Endometrial microvascular endothelial cells (primary cell): ENCODE data around the gene IDI2. TPM values are rescaled to one million over a fixed set of nuclear protein-coding genes. Genes with fewer than 3 reads are reported as not detected.

Experiments
- in situ Hi-C: cut with HindIII; loops from 2 replicates; pipeline ENCODE4 v1.10.0; 2017; ENCODE audit warnings: low sequenced_read_pairs, low pct_unique_long_range_greater_than_20kb; ENCODE audit errors: inconsistent ontology term
- total RNA-seq: library from RNA; depleted of rRNA; stranded (reverse); fragments of >200 nt; gene quantifications from one replicate; pipeline ENCODE4 v1.2.3, GENCODE V29; 2015; ENCODE audit errors: inconsistent ontology term

Gene IDI2
- total RNA-seq, 1 donor from 2014 or later, result not detected

DNA sequence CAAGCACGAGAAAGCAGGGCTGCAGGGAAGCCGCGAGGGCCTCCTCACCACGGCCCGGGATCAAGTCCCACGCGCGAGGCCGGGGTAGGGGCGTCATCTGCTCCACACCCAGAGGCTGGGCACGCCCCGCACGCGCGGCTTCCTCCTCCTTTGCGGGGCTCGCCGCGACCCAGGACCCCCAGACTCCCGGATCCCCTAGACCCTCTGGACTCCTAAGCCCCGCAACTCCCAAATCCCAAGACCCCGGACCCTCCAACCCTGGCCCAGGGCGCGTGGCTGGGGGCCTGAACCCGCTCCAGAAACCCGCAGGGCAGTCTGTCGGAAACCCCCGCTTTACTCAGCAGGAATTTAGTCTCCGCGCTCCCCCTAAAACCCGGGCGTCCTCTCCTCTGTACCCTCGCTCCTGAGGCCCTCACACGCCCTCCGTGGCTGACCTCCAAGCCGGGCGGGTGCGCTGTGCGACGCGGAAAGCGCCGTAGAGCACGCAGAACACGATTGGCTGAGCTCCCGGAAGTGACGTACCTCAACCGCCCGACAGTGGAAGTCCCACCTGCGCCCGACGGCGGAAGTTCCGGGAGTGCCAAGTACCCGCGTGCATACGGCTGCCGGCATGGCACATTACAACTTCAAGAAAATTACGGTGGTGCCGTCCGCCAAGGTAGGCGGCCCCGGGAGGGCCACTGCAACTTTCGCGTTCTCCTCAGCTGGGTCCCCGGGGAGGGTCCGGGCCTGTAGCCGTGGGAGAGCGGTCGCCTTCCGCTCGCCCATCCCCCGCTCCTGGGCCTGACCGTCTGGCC, 37.6 kb downstream of the IDI2 start, which contains the start of gene GTPBP4:
Gene GTPBP4, plus strand, starts transcription at position 565 of the 797 bp plus-strand sequence. Its CDS starts 46 bp downstream, at position 611.
- in situ Hi-C loops, result loop anchor here (10.0 kb wide), 1 partner anchor 53 kb away; the partner anchor contains the start of gene LARP4B

- in situ Hi-C loops, result loop anchor here (10.0 kb wide), 1 partner anchor 53 kb away; the partner anchor contains the start of gene LARP4B
Measured at GRCh38 chr10:987620-987869, 38.1 kb downstream of the IDI2 start.

DNA sequence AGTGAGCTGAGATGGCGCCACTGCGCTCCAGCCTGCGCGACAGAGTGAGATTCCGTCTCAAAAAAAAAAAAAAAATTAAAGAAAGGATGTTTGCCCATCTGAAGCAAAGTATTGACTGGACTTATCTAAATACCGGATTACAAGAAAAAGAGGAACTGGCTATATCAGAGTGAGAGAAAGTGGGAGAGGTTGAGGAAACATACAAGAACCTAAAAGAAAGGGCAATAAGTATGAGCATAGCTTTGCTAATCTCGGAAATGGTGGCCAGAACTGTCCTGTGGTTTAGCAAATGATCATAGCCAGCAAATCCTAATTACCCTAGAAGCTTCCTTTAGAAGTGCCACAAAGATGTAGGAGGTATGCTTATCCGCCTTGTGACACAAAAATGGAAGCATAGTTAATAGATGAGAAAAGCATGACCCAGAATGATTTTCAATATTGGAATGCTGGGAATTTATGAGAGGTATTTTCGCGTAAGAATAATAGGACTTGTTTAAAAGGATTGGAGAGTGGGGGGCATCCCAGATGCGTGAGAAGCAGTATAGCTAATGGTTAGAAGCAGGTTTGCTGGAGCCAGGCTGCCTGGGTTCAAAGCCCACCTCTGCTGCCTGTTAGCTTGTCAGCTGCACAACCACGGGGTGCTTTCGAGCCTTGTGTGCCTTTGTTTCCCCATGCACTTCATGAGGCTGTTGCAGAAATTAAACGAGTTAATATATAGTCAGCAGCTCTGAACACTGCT, 38.6 kb downstream of the IDI2 start:
- in situ Hi-C loops, result loop anchor here (10.0 kb wide), 1 partner anchor 52 kb away; the partner anchor contains the start of gene LARP4B

GRCh38 chr10:986137-986825, 39.4 kb downstream of the IDI2 start:
- in situ Hi-C loops, result loop anchor here (10.0 kb wide), 1 partner anchor 51 kb away; the partner anchor contains the start of gene LARP4B

DNA sequence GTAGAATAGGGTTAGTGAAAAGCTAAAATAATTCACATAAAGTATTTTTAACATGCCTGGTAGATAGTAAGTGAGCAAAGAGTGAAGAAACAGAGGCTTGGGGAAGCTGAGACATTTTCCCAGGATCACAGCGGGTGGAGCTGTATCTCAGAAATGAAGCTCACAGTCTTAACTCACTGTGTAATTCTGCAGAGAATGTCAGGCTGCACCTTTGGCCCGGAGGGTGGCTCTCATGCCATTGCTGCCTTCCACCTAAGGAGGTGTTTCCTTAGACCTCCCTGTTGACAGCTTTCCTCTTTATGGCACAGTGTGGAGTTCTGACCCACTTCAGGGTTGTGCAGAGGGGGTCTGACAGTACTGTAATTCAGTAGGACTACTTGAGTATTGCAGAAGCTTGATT, 40.3 kb downstream of the IDI2 start:
- in situ Hi-C loops, result loop anchor here (10.0 kb wide), 1 partner anchor 51 kb away; the partner anchor contains the start of gene LARP4B

GRCh38 chr10:983971-984655, 41.5 kb downstream of the IDI2 start:
- in situ Hi-C loops, result loop anchor here (10.0 kb wide), 1 partner anchor 49 kb away; the partner anchor contains the start of gene LARP4B

DNA sequence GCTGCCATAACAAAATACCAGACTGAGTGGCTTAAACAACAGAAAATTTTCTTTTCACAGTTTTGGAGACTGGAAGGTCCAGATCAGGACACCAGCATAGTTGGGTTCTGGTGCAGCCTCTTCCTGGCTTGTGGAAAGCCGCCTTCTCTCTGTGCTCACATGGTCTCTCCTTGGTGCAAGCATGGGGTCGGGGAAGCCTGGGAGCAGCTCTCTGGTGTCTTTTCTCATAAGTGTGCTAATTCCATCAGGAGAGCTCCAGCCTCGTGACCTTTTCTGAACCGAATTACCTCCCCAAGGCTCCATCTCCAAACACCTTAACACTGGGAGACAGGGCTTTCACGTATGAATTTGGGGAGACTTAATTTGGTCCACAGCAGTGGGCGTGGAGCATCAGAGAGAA, 42.3 kb downstream of the IDI2 start:
- in situ Hi-C loops, result loop anchor here (10.0 kb wide), 1 partner anchor 49 kb away; the partner anchor contains the start of gene LARP4B

DNA sequence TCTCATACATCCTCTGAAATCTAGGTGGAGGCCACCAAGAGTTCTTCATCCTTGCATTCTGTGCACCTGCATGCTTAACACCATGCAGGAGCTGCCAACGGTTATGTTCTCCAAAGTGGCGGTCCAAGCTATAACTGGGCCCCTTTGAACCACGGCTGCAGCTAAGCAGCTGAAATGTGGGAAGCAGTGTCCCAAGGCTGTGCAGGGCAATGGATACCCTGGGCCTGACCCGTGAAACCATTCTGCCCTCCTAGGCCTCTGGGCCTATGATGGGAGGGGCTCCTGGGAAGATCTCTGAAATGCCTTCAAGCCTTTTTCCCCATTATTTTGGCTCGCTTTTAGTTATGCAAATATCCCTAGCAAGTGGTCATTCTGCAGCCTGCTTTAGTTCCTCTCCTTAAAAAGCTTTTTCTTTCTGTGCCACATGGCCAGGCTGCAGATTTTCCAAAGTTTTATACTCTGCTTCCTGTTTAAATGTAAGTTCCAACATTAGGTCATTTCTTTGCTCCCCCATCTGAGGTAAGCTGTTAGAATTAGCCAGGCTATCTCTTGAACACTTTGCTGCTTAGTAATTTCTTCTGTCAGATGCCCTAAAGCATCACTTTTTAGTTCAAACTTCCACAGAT, 45.1 kb downstream of the IDI2 start:
- in situ Hi-C loops, result loop anchor here (10.0 kb wide), 1 partner anchor 46 kb away; the partner anchor contains the start of gene LARP4B

DNA sequence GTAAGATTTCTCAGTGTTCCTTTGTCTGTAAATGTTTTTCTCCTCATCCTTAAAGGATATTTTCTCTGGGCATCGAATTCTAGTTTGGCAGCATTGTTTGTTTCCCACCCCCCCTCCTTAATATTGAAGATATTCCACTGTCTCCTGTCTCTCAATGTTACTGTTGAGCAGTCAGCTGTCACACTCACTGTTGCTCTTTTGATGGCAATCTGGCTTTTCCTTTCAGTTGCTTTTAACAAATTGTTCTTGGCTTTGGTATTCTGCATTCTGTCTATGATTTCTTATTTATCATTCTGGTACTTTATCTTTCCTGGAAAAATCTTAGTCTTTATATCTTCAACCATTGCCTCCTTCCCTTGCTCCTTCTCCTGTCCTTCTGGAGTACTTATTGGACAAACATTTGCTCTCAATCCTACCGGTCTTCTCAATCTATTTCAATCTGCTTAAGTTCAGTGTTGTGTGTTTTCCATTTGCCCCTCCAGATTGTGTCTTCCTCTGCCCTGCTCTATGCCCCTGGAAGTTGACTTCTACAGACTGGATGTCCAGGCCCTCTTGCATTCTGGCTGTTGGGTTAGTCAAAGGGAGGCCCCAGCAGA, 46.7 kb downstream of the IDI2 start:
- in situ Hi-C loops, result no loop called here

GRCh38 chr10:976316-976715, 49.3 kb downstream of the IDI2 start:
- in situ Hi-C loops, result no loop called here

DNA sequence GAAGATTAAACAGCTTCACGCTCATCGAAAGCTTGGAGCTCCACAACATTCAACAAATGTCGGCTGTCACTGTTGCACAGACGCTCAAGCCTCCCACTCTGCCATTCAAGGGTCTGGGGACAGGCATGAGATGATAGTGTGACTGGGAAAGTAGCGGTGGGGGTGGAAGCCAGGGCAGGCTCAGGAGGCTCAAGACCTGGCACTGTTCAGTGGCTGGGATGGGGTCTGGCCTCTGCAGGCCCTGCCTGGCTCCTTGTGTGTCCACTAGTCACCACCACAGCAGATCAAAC, 50.9 kb downstream of the IDI2 start:
- in situ Hi-C loops, result no loop called here

GRCh38 chr10:974038-974784, 51.4 kb downstream of the IDI2 start:
- in situ Hi-C loops, result no loop called here

DNA sequence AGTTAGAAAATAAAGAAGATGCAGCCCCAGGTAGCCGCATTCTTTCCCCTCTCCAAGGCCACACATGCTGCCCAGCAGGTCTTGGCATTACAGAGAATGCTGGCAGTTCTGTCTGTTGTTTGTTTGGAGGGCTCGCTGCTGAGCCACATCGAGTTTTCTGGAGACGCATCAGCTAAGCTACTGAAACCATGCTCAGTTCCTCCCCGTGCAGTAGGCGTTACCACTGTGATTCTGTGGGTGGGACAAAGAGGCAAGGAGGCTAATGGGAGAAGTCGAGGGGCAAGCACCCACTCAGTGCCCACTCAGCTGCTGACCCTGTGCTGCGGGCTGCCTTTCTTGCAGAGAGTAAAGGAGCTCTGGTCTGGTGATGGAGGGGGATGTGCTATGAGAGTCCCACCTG, 52.9 kb downstream of the IDI2 start:
- in situ Hi-C loops, result no loop called here

- in situ Hi-C loops, result no loop called here
Measured at GRCh38 chr10:971613-972012, 54.0 kb downstream of the IDI2 start.

- in situ Hi-C loops, result no loop called here
Measured at GRCh38 chr10:971150-971542, 54.5 kb downstream of the IDI2 start.

DNA sequence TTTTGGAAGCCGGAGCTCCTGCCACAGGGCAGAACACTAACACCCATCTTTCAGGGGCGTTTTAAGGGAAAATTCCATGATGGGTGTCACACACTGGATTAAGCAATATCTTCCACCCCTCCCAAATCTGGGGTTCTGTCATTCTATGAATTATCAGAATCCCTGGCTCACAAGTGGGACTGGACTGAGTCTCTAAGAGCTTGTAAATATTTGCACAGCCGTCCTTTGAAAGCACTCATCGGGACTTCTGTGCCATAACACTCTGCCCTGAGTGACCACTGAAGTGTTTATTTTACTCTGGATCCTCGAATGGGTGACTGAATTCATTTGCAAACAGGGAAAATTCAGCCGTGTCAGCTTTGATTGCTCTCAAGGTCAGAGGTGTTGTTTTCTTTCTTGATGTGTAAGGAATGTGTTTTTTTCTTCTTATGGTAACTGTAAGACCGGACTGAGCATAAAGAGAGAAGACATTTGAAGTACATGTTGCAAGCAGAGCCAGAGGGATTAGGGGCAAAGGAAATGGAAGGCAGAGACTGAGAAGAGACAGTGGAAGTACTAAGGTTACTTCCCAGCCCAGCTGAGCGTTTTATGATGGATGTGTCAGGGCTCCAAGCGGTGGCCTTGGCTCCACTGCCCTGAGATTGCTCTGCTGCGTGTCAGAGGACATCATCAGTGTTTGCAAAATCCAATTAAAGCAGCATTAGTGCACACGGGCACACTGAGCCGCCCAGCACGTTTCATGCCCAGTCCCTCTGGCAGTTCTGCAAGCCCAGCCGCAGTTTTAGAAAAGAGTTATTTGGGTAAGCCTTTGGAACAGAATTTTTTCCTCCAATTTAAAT, 55.1 kb downstream of the IDI2 start:
- in situ Hi-C loops, result no loop called here
